Panc1 (cell line): Measurements from ENCODE around the gene DNAAF5. TPM values are rescaled to one million over a fixed set of nuclear protein-coding genes. Genes with fewer than 3 reads are reported as not detected.

ENCODE experiments used
- ATAC-seq: fragments of 200-7000 bp; cut with Tn5 transposase; 2 replicates; pipeline ENCODE4 v1.9.1; 2020; ENCODE audit warnings: mild to moderate bottlenecking, moderate library complexity
- BruUV-seq: library from RNA; stranded (reverse); fragments of 400-500 nt; replicated peaks from 2 replicates; lab custom pipeline; 2021; lab: Mats Ljungman, UMichigan
- CTCF ChIA-PET: fragments of 300-600 bp; sonication (Branson Sonifier 250); formaldehyde crosslinking; loops from one replicate; lab custom pipeline; 2022; ENCODE audit warnings: antibody characterized with exemption; lab: Charles Lee
- POLR2A ChIA-PET: fragments of 300-600 bp; sonication (Branson Sonifier 250); formaldehyde crosslinking; loops from one replicate; lab custom pipeline; 2022; ENCODE audit warnings: antibody characterized with exemption; lab: Charles Lee
- DNase-seq: peaks from one replicate; pipeline ENCODE4 v3.0.0-alpha.2; 2010; ENCODE audit warnings: low read depth, low spot score
- H3K27ac ChIP-seq: 2 replicates; pipeline ENCODE4 v1.5.1; 2011; ENCODE audit warnings: mild to moderate bottlenecking, low read length, inconsistent platforms
- H3K27me3 ChIP-seq: fragments of 200-500 bp; sonication (Bioruptor generic); 2 replicates; pipeline ENCODE4 v1.6.0; 2014; ENCODE audit warnings: low read length, inconsistent platforms; ENCODE audit not compliant: control insufficient read depth, insufficient read depth
- H3K36me3 ChIP-seq: fragments of 200-500 bp; sonication (Bioruptor generic); 2 replicates; pipeline ENCODE4 v1.5.1; 2014; ENCODE audit warnings: inconsistent platforms, mild to moderate bottlenecking, low read length, moderate library complexity; ENCODE audit not compliant: control insufficient read depth, insufficient read depth
- H3K4me1 ChIP-seq: 2 replicates; pipeline ENCODE4 v1.5.1; 2011; ENCODE audit warnings: inconsistent platforms, mild to moderate bottlenecking, low read length, moderate library complexity; ENCODE audit not compliant: control insufficient read depth, insufficient read depth
- H3K4me3 ChIP-seq, 2 experiments: 2 replicates each; pipeline ENCODE4 v1.5.1; 2011 to 2012; ENCODE audit warnings: low read depth in 2 of 2, low read length in 2 of 2, mild to moderate bottlenecking in 2 of 2, inconsistent platforms in 1 of 2, moderate library complexity in 1 of 2
- H3K9me3 ChIP-seq: fragments of 200-500 bp; sonication (Bioruptor generic); 2 replicates; pipeline ENCODE4 v1.5.1; 2014; ENCODE audit warnings: low read depth, mild to moderate bottlenecking, inconsistent platforms, low read length, moderate library complexity; ENCODE audit not compliant: control insufficient read depth, insufficient read depth
- CTCF ChIP-seq: fragments of 450-650 bp; IDR thresholded peaks from 2 replicates; pipeline ENCODE4 v1.5.1; 2017; ENCODE audit warnings: mild to moderate bottlenecking
- POLR2AphosphoS5 ChIP-seq: IDR thresholded peaks from 2 replicates; pipeline ENCODE4 v1.6.1; 2012; ENCODE audit warnings: mild to moderate bottlenecking, low read depth, low read length, moderate library complexity
- REST ChIP-seq, 2 experiments: IDR thresholded peaks; 2 replicates each; pipeline ENCODE4 v1.6.1; 2011 to 2012; ENCODE audit warnings: low read depth in 2 of 2, control low read depth in 1 of 2, low read length in 1 of 2, mild to moderate bottlenecking in 1 of 2, moderate library complexity in 1 of 2; ENCODE audit not compliant: insufficient read depth in 1 of 2
- SIN3A ChIP-seq: IDR thresholded peaks from 2 replicates; pipeline ENCODE4 v1.6.1; 2012; ENCODE audit warnings: low read depth, mild to moderate bottlenecking, low read length, moderate library complexity, borderline replicate concordance; ENCODE audit not compliant: insufficient read depth
- TCF7L2 ChIP-seq: IDR thresholded peaks from 2 replicates; pipeline ENCODE4 v1.6.1; 2011; ENCODE audit warnings: mild to moderate bottlenecking, low read depth, low read length, inconsistent platforms
- in situ Hi-C: cut with HindIII; loops from 2 replicates; pipeline ENCODE4 v1.10.0; 2016; ENCODE audit warnings: low sequenced_read_pairs, low pct_unique_long_range_greater_than_20kb
- intact Hi-C: fragments of 100-400 bp; cut with micrococcal nuclease; formaldehyde crosslinking; loops from one replicate; pipeline ENCODE4 v1.10.0; 2022; ENCODE audit not compliant: unreplicated experiment
- total RNA-seq: library from RNA; stranded (reverse); gene quantifications from one replicate; pipeline ENCODE4 v1.2.1, GENCODE V29; 2021; ENCODE audit not compliant: unreplicated experiment

Gene DNAAF5
- total RNA-seq, 1 experiment from 2014 or later, result 79.5 TPM

GRCh38 chr7:757741-758163 is 31.3 kb downstream of the DNAAF5 start:
- POLR2A ChIA-PET, result no interaction called here

GRCh38 chr7:759569-759968 is 33.1 kb downstream of the DNAAF5 start:
- no peak overlapping the region for H3K4me3 ChIP-seq
- ATAC-seq (no peak), DNase-seq (no peak)
- H3K4me1 ChIP-seq, result no peaks in the 10 kb centered on the region
- ChIA-PET POLR2A (no interaction called here), CTCF (interaction anchor here (0.6 kb wide), 1 partner anchor 877 kb away, joined by 3 read pairs; no protein-coding TSS in a partner anchor)
- peaks cover 16% of the 10 kb centered on the region for H3K36me3 ChIP-seq
- no TSS peak for BruUV-seq
- in situ Hi-C loops, result no loop called here
- H3K27me3 ChIP-seq, result no peaks in the 10 kb centered on the region
- intact Hi-C loops, result no loop called here
- TF ChIP-seq REST (IDR thresholded peaks at IDR 0.05; ENCODE audit: insufficient read depth in 1 of 2, low read depth in 2 of 2, low read length in 1 of 2), result no peak
- TF ChIP-seq SIN3A, result no peak
- no peak for TF ChIP-seq TCF7L2
- no peak for TF ChIP-seq CTCF
- TF ChIP-seq POLR2AphosphoS5, result no peak
- no peak overlapping the region for H3K27ac ChIP-seq
- no peaks in the 10 kb centered on the region for H3K9me3 ChIP-seq

More at GRCh38 chr7:757741-758163, 31.3 kb downstream of the DNAAF5 start:
- H3K27ac ChIP-seq, result no peak overlapping the region
- intact Hi-C loops (no loop called here), in situ Hi-C loops (no loop called here)
- no peak overlapping the region for H3K4me3 ChIP-seq
- no peak for DNase-seq
- no TSS peak for BruUV-seq
- H3K36me3 ChIP-seq, result peaks cover 18% of the 10 kb centered on the region
- no peaks in the 10 kb centered on the region for H3K27me3 ChIP-seq
- H3K4me1 ChIP-seq, result no peaks in the 10 kb centered on the region
- H3K9me3 ChIP-seq, result no peaks in the 10 kb centered on the region
- no peak for TF ChIP-seq REST (IDR thresholded peaks at IDR 0.05; ENCODE audit: insufficient read depth in 1 of 2, low read depth in 2 of 2, low read length in 1 of 2)
- no peak for TF ChIP-seq POLR2AphosphoS5
- TF ChIP-seq SIN3A, result no peak
- CTCF ChIA-PET, result no interaction called here
- no peak; the same call in 1 of the 2 replicates for ATAC-seq
